ENCODE results near the gene CAPZB.

The CAPZB gene

GRCh38 chr1:19432943-19433718 lies 52.2 kb downstream of the CAPZB start:
- Histone ChIP-seq H3K4me3 (ENCODE audit: low read depth, low read length) (no peak overlapping the region), H3K36me3 (no peaks in the 10 kb centered on the region), H3K9me3 (no peaks in the 10 kb centered on the region), H3K4me1 (no peaks in the 10 kb centered on the region; the same call in 1 of the 2 replicates), H3K27me3 (no peaks in the 10 kb centered on the region)
- DNase-seq: no peak
- no peak for TF ChIP-seq CTCF (IDR thresholded peaks at IDR 0.05; ENCODE audit: low read depth, low read length)

- Histone ChIP-seq H3K36me3 (no peaks in the 10 kb centered on the region), H3K4me3 (ENCODE audit: low read depth, low read length) (no peak overlapping the region), H3K27me3 (no peaks in the 10 kb centered on the region), H3K9me3 (no peaks in the 10 kb centered on the region), H3K4me1 (no peaks in the 10 kb centered on the region)
- no peak for TF ChIP-seq CTCF (IDR thresholded peaks at IDR 0.05; ENCODE audit: low read depth, low read length)
- DNase-seq: no peak
Measured at GRCh38 chr1:19430121-19431068, 54.9 kb downstream of the CAPZB start.

DNA sequence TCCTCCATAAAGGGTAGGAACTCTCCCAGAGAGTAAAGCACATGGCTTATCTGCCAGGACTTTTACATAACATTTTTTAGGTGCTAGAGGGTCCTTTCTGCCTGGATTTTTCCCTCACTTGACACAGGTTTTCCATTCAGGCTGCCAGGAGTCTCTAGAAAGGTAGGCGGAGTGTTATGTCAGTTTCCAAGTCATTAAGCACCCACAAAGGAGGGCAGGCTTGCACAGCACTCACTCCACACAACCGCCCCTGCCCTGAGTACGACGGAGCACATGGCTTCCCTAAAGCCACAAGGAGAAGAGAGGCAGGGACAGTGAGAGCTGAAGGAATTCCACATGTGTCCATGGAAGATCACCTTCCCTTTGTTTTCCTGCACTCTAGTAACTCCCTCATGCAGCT lies 55.7 kb downstream of the CAPZB start:
- Histone ChIP-seq H3K27me3 (no peaks in the 10 kb centered on the region), H3K4me3 (ENCODE audit: low read depth, low read length) (no peak overlapping the region), H3K9me3 (no peaks in the 10 kb centered on the region), H3K36me3 (no peaks in the 10 kb centered on the region), H3K4me1 (no peaks in the 10 kb centered on the region)
- TF ChIP-seq CTCF (IDR thresholded peaks at IDR 0.05; ENCODE audit: low read depth, low read length): no peak
- DNase-seq: no peak

GRCh38 chr1:19427087-19427781 lies 58.1 kb downstream of the CAPZB start:
- no peaks in the 10 kb centered on the region for H3K36me3 ChIP-seq
- no peaks in the 10 kb centered on the region for H3K4me1 ChIP-seq
- H3K27me3 ChIP-seq: no peaks in the 10 kb centered on the region
- DNase-seq: no peak
- H3K4me3 ChIP-seq (ENCODE audit: low read depth, low read length): no peak overlapping the region
- no peaks in the 10 kb centered on the region for H3K9me3 ChIP-seq
- no peak for TF ChIP-seq CTCF (IDR thresholded peaks at IDR 0.05; ENCODE audit: low read depth, low read length)

DNA sequence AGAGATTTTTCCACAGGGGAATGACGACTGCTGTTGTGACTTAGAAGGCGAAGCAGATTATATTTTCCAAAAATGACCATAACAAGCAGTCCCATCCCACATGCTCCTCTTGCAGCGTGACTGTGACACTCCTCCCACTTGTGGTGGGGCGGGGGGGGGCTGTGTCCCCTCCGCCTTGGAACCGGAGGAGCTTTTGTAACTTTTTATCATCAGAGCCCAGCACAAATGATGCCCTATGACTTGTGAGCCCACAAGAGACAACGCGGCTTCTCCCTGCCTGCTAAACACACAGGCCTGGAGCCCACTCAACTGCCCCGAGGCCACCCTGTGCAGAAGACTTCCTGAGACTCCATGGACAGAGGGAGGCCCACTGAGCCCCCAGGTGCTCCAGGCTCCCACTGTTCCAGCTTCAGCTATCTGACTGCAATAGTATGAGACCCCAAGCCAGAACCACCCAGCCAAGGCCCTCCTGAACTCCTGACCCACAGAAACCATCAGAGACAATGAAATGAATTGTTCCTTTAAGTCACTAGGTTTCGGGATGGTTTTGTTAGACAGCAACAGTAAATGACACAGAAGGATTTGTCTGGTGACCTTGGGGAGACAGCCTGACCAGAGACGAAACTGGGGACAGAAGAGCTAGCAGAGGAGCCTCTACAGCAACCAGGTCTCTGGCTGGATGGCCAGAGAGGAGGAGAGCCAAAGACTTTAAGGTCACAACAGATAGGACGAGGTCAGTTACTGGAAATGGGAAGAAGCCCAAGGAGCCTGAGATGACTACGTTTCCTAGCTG lies 58.8 kb downstream of the CAPZB start:
- TF ChIP-seq CTCF (IDR thresholded peaks at IDR 0.05; ENCODE audit: low read depth, low read length): no peak
- Histone ChIP-seq H3K27me3 (no peaks in the 10 kb centered on the region), H3K4me3 (ENCODE audit: low read depth, low read length) (no peak overlapping the region), H3K9me3 (no peaks in the 10 kb centered on the region), H3K4me1 (no peaks in the 10 kb centered on the region), H3K36me3 (no peaks in the 10 kb centered on the region)
- no peak for DNase-seq

All from BE2C (cell line).